HTERT RPE-1 (cell line): ENCODE measurements around the gene FAM98C.
"Not testable (repeated sequence)": the region's sequence is repeated elsewhere in the genome, so short reads cannot be mapped to it uniquely, and the experiment has no call there.

Experiments
- in situ Hi-C: fragments of 300-500 bp; cut with MboI; formaldehyde crosslinking; loops from 4 replicates; pipeline ENCODE4 v1.14.3; 2020; ENCODE audit warnings: low sequenced_read_pairs

Gene FAM98C

GRCh38 chr19:38402967-38403674 lies at the start of gene FAM98C:
FAM98C (plus strand) TSS chr19:38403093; CDS start chr19:38403154, 61 bp downstream.
- in situ Hi-C loops = no loop called here

GRCh38 chr19:38355728-38356725 lies 46.9 kb upstream of the FAM98C start:
- in situ Hi-C loops = no loop called here

- in situ Hi-C loops = no loop called here
Observed at GRCh38 chr19:38358071-38358470, 44.8 kb upstream of the FAM98C start.

GRCh38 chr19:38359242-38360021 lies 43.5 kb upstream of the FAM98C start:
- in situ Hi-C loops = no loop called here

- in situ Hi-C loops = no loop called here
Observed at GRCh38 chr19:38360351-38360750, 42.5 kb upstream of the FAM98C start.

- in situ Hi-C loops = no loop called here
Observed at GRCh38 chr19:38360839-38361631, 41.9 kb upstream of the FAM98C start.

- in situ Hi-C loops = no loop called here
Observed at GRCh38 chr19:38361633-38362075, 41.2 kb upstream of the FAM98C start.

- in situ Hi-C loops = no loop called here
Observed at GRCh38 chr19:38362076-38362945, 40.6 kb upstream of the FAM98C start.

- in situ Hi-C loops = not testable (repeated sequence)
Observed at GRCh38 chr19:38362946-38363688, 39.8 kb upstream of the FAM98C start.

GRCh38 chr19:38367041-38367440 lies 35.9 kb upstream of the FAM98C start:
- in situ Hi-C loops = no loop called here

- in situ Hi-C loops = no loop called here
Observed at GRCh38 chr19:38369584-38369983, 33.3 kb upstream of the FAM98C start.

- in situ Hi-C loops = no loop called here
Observed at GRCh38 chr19:38370299-38370698, 32.6 kb upstream of the FAM98C start.

GRCh38 chr19:38371081-38371480 lies 31.8 kb upstream of the FAM98C start:
- in situ Hi-C loops = no loop called here

GRCh38 chr19:38373907-38374331 lies 29.0 kb upstream of the FAM98C start:
- in situ Hi-C loops = no loop called here

- in situ Hi-C loops = no loop called here
Observed at GRCh38 chr19:38374332-38375097, 28.4 kb upstream of the FAM98C start, which contains the start of gene PSMD8. PSMD8 (plus strand) TSS chr19:38374571; CDS start chr19:38374602, 31 bp downstream.

GRCh38 chr19:38375098-38375493 lies 27.8 kb upstream of the FAM98C start:
- in situ Hi-C loops = no loop called here

GRCh38 chr19:38375748-38376147 lies 27.1 kb upstream of the FAM98C start:
- in situ Hi-C loops = no loop called here

- in situ Hi-C loops = no loop called here
Observed at GRCh38 chr19:38376576-38376975, 26.3 kb upstream of the FAM98C start.
